HG03575 (cell line): ENCODE measurements around the gene NHS.

ENCODE experiments used
- ATAC-seq: cut with Tn5 transposase; IDR thresholded peaks from one replicate; pipeline ENCODE4 v1.9.1; 2021; ENCODE audit not compliant: unreplicated experiment, insufficient number of reproducible peaks, low FRiP score; ENCODE audit errors: extremely low read depth

Gene NHS

DNA sequence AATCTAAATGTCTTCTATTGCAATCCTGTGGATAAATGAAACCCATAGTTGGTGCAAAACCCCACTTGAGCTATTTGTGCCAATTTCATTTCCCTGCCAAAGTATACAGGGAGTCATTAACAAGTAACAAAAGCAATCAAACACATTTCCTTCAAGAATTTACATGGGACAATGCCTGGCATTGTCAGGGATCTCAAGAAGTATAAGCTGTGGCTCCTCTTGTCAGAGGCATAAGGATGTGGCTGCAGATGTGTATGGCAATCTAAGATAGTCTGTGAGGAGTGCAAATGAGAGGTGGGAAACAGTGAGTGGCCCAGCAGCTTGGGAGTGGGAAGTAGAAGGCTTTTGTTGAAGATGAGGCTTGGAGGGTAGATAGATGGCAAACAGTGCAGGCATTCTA is 304.3 kb downstream of the NHS start:
- ATAC-seq: no peak

DNA sequence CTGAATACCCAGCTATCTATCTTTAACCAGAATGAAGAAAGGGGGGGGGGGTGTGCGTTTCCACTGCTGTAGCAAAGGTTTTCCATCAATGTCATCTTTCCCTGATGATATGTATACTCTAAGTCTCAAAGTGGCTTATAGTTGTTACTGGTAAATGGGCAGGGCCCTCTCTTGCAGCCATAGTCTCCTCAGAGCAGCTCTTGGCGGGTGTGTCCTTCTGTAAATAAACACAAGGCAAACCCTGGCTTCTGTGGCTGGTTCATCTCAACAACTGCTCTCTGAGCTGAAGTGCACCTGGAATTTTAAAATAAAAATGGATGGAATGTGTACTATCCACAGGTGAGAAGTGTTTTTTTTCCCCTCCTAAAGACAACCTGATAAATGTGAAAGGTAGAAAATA is 304.8 kb downstream of the NHS start:
- no peak for ATAC-seq

DNA sequence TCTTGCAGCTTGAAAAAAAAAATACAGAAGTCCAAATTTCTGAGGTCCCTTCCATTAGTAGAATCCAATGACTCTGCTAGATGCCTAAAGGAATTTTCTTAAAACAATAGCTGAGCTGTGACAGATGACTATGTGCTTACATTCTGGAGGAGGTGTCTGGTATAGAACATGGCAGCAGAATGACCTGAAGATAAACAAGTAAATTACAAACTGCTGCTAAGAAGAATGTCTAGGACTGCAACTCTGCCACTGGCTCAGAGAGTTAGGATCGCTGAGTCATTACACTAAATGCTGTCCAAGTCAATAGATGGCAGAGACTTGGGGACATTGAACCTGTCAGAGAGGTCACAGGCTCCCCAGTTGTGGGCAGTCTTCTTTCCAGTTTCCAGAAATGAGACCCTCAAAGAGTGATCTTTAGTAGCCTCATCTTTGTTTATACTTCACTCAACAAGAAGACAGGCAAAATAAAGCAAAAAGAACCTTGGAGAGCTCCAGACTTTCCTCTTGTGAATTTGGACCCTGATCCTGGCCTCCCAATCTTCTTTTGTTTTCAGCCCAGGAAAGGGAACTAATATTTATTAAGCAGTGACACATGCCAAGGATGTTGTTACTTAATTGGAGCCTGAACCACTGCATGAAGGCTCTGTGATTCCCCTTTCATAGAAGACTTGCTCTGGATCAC is 305.9 kb downstream of the NHS start:
- no peak for ATAC-seq

DNA sequence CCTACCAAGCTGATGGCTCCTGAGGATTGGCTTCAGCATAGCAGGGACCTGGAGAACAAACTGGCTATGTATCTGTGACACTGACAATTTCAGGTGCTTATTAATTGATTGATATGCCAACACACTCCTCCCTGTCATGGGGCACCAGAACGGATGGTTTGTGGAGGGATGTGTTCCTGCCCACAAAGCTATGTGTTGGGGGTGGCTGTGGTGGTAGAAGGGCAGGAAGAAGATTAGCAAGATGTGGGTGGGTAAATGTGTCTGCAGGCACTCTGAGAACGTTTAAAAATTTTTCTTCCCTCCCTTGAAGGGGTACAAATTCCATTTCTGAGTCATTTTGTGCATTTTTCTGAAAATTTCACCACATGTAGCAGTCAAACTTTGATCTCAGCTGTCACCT is 307.3 kb downstream of the NHS start:
- ATAC-seq: no peak

DNA sequence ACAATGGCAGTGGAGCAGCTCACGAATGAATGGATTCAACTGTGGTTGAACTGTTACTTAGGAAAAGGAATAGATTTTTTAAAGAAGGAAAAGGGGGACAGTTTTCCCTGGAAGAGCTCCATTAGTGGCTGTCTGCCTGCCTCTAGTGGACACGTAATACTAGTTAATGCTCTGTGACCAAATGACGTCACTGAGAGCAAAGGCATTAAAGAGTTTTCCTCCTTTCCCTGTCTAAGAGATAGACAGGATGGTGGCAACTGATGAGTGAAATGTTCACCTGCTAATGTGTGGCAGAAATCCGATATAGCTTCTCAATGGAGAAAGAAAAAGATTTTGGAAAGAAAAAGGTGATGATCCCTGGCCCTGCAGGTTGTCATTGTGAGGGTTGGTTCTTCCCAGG is 310.0 kb downstream of the NHS start:
- ATAC-seq: no peak

DNA sequence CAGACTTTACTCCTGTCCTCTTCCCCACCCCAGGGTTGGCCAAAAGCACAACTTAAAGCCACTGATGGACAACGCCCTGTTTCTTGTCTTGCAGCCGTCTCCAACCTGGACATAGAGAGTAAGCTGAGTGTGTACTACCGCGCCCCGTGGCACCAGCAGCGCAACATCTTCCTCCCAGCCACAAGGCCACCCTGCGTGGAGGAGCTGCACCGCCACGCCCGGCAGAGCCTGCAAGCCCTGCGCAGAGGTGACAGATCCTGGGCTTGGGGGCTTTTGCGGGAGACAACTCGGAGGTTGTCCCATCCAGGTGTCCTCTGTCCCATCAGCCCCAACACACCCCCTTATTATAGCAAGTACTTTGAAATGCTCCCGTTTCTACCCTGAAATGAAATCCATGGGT is 312.6 kb downstream of the NHS start:
- ATAC-seq: no peak

DNA sequence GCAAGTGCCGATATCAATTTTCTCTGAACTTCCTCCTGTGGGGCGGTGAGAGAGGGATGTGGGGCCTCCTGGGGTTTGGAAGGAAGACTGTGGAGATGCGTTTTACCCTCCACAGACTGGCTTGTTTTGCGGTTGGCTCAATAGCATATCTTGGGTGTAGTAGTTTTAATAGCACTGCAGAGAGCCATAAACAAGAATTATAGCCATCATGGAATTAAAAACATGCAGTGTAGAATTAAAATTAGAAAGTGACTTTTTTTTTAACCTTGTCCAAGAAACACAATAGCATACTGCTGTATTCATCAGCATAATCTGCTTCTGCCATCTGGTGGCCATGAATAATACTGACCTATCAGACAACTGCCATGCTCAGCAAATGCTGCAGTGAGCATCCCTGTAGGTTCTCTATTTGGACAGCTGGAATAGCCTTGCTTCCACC is 315.0 kb downstream of the NHS start:
- no peak for ATAC-seq

DNA sequence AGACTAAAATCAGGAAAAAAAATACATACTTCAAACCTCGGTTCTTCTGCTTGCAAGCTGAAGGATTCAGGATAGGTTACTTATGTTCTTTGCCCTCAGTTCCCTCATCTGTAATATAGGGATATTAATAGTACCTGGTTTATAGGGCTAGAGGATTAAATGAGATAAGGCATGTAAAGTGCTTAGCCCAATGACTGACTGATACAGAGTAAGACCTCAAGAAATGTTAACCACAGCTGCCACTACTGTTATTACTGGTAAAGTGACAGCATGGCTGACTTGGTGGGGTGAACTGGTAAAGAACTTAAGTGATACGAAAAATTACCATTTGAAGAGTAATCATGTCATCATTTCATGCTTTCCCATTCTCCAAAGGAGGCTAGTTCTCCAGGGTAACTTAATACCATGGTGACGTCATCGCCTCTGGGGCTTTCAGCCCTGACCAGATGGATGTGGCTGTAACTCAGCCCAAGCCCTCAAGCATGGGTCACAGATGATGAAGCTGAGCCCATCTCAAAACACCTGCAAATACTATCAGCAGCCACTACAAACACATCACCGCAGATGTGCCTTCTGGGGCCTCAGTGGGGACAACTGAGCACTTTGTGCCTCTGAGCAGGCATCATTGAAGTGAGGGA is 317.8 kb downstream of the NHS start:
- no peak for ATAC-seq

DNA sequence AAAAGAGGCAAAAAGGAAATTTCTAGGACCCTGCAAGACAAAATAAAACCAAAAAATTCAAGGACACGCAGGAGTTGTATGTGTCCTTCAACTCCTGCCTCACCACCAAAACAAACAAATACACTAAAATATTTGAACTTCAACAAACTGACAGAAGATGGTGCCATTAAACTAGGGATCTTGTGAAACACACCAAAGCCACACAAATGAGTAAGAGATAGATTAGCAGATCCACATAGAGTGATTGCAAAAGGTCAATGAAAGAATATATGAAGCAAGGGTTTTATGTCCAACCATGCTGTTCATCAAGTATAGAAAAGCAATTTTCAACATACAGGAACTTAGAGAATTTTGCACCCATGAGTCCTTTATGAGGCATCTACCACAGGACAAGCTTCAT is 322.2 kb downstream of the NHS start:
- ATAC-seq: no peak

DNA sequence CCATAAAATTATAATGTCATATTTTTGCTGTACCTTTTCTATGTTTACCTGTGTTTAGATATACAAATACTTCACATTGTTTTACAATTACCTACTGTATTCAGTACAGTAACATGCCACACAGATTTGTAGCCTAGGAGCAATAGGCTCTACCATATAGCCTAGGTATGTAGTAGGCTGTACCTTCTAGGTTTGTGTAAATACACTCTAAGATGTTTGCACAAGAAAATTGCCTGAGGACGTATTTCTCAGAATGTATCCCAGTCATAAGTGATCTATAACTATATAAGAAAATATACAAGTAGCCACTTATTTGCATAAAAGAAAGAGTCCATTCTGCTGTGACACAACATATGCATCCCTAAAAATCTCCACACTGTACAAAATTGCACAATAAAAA is 326.0 kb downstream of the NHS start:
- no peak for ATAC-seq

DNA sequence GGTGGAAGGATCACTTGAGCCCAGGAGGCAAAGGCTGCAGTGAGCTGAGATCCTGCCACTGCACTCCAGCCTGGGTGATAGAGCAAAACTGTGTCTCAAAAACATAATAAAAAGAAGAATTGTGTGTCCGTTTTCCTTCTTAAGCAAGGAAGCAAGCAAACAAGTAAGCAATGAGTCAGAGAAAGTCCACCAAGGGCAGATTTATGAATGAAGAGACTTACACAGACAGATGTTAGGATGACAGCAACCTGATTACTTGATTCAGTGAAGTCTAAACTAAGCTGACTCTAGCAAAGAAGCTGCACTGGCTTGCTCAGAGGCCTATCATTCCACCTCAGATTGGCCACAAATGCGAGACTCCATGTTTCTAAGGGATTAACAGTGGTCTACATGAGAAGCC is 328.2 kb downstream of the NHS start:
- ATAC-seq: no peak

DNA sequence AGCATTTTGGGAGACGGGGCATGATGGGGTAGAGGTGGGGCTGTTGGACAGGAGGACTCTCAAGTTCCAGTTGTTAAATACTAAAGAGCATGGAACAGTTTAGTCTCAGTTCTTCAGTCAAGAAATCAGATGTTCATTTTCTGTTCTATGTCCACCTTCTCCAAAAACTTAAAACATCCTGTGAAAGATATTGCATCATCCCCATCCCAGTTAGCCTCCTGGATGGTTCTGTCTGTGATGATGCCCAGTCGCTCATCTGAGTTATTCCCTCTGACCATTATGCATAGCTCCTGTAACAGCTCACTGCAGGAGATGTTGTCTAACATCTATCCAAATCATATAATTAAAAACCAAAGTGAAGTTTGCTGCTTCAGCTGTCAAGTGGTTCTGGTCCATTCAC is 330.2 kb downstream of the NHS start:
- ATAC-seq: no peak

DNA sequence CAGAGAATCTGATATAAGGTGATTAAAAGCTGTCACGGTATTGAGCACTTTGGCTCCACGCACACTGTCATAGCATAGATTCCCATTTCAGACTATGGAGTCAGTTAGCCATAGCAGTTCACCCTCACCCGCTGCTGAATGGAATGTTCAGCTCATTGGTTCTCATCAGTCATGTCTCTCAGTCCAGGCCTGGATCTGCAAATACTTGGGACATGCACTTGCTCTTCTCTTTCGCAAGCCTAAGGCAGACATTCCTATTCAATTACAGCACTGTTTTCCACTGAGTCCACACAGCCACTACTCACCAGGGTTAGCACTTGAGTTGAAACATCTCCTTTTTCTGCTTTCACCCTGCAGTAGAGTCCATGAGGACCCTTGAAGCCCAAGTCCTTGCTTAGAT is 331.7 kb downstream of the NHS start:
- no peak for ATAC-seq

DNA sequence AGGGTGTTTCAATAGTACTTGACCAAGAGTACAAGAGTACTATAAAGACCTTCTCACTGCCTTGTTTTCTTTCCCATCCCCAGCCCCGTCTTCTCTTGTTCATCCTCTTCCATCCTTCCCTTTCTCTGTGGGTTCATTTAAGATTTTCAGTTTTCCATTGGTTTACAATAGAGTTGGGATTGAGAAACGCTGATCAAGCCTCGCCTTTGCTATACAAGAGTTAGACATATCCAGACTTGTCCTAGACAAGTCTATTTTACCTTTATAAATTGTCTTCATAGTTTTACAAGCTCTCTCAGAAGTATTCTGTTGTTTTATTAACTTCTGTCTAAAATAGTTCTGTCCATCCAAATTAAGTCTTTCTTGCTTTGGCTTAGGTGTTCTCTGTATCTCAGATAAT is 332.7 kb downstream of the NHS start:
- no peak for ATAC-seq

DNA sequence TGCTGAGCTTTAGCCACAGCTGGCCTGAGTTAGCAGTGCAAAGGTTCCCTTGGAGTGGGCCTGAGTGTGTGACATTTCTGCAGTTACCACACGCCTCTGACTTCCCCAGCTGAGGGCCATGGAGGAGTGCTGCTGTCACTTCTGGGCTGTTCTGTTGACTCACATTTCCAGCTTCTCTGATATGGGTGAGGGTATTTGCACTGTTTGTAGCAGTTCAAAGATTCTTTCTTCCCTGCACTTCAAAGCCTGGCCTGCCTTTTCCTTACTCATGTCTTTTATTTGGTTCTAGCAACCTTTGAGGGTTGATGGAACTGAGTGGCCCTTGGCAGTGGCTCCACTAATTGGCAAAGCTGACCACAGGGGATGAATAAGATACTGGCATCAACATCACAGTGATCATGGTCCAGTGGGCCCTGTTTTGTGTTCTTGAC is 335.9 kb downstream of the NHS start:
- no peak for ATAC-seq

DNA sequence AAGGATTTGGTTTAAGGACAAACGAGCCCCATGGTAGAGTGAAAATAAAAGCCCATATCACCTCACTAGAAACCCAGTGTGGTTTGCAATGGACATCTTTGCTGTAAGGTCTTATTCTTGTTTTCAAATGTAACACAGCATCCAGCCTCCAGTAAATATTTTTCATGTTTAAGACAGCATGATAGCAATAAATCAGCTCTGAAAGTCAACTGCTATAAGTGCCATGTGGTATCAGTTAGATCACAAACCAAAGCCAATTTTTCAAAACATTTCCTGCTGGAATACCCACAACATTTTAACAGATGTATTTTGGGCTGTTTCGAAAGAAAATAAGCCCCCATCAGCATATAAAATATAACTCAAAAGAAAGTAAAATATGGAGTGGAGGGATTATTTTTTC is 338.3 kb downstream of the NHS start:
- ATAC-seq: no peak

DNA sequence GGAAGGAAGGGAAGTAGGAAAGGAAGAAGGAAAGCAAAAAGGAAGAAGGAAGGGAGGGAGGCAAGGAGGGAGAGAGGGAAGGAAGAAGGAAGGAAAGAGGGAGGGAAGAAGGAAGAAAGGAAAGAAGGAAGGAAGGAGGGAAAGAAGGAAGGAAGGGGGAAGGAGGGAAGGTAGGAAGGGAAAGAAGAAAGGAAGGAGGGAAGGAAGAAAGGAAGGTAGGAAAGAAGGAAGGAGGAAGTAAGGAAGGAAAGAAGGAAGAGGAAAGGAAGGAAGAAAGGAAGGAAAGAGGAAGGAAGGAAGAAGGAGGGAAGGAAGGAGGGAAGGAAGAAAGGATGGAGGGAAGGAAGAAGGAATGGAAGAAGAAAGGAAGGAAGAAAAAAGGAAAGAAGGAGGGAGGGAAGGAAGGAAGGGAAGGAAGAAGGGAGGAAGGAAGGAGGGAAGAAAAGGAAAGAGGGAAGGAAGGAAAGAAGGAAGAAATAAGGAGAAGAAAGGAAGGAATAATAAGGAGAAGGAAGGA is 343.7 kb downstream of the NHS start:
- no peak for ATAC-seq

DNA sequence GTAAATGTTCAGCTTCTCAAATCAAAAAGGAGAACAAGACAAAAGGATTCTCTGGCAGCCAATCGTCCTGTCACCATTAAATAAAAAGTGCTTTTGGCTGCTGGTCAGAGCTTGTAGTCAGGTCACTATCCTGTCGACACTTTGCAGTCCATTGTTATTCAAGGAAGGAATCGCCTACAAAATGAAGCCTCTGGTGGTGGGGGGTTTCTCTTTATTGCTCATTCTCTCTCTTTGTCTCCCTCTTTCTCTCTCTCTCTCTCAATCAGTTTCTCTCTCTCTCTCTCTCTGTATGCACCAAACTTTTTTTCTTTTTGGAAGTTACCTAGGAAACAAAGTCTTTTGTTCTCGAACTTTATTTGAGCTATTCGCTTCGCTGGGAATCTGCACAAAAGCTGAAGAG is 344.7 kb downstream of the NHS start:
- ATAC-seq: no peak

DNA sequence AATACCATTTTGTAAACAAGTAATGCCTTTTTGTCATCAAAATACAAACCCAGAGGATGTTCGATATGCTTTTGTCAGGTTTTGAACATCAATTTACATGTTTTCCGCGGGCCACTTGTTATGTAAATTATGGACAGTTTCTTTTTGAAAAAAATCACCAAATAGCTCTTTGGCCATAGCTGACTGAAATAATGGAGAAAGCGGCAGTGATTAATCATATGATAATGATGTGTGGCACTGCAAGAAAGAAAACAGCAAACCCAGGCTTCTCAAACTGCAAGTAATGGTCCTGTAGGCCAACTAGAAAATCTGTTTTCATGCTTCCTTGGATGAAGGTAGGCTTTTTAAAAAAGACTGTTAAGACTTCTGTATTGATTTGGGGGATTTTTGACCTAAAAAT is 346.7 kb downstream of the NHS start:
- no peak for ATAC-seq

DNA sequence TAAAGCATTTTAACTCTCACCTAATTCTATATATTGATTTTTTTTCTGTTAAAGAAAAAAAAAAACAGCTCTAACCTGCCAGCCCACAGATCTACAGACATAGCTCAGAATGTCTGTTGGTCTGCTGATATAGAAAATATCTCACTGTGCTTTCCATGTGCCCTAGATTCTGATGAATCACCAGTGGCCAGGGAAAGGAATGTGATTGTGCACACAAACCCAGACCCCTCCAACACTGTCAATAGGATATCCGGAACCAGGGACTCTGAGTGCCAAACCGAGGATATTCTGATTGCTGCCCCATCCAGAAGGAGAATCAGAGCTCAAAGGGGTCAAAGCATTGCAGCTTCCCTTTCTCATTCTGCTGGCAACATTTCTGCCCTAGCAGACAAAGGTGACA is 350.2 kb downstream of the NHS start:
- no peak for ATAC-seq
